ENCODE data around the gene DAW1.
A peak's percentile ranks its signal among the peaks of the same experiment; 100 is the strongest.

DAW1 gene

GRCh38 chr2:227884511-227884947 is 13.1 kb downstream of the DAW1 start:
- no peak overlapping the region for H3K27ac ChIP-seq (ENCODE audit: low read depth, low read length)
- no peaks in the 10 kb centered on the region for H3K79me2 ChIP-seq (ENCODE audit: control insufficient read depth, low read length)
- H3K4me3 ChIP-seq (ENCODE audit: low read length), result no peak overlapping the region
- H3K4me2 ChIP-seq (ENCODE audit: low read length), result no peak overlapping the region
- H3K9me3 ChIP-seq (ENCODE audit: control insufficient read depth, insufficient read depth, low read length), result no peaks in the 10 kb centered on the region
- no peaks in the 10 kb centered on the region for H3K27me3 ChIP-seq (ENCODE audit: control insufficient read depth, low read length)
- H3F3A ChIP-seq (ENCODE audit: control insufficient read depth, insufficient read depth), result no peaks in the 10 kb centered on the region
- no peaks in the 10 kb centered on the region for H4K20me1 ChIP-seq (ENCODE audit: control insufficient read depth, insufficient read depth, low read depth, low read length)
- no peaks in the 10 kb centered on the region for H3K4me1 ChIP-seq (ENCODE audit: control insufficient read depth, low read length)
- TF ChIP-seq, protein P1, sequence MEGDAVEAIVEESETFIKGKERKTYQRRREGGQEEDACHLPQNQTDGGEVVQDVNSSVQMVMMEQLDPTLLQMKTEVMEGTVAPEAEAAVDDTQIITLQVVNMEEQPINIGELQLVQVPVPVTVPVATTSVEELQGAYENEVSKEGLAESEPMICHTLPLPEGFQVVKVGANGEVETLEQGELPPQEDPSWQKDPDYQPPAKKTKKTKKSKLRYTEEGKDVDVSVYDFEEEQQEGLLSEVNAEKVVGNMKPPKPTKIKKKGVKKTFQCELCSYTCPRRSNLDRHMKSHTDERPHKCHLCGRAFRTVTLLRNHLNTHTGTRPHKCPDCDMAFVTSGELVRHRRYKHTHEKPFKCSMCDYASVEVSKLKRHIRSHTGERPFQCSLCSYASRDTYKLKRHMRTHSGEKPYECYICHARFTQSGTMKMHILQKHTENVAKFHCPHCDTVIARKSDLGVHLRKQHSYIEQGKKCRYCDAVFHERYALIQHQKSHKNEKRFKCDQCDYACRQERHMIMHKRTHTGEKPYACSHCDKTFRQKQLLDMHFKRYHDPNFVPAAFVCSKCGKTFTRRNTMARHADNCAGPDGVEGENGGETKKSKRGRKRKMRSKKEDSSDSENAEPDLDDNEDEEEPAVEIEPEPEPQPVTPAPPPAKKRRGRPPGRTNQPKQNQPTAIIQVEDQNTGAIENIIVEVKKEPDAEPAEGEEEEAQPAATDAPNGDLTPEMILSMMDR (IDR thresholded peaks at IDR 0.05; ENCODE audit: low read depth, low read length, poor library complexity, severe bottlenecking), result peak; percentile 98
- no peak for TF ChIP-seq EZH2phosphoT487 (IDR thresholded peaks at IDR 0.05; ENCODE audit: borderline replicate concordance, low read length)
- no peaks in the 10 kb centered on the region for H3K9me2 ChIP-seq (replicated peaks; ENCODE audit: control insufficient read depth, low read length)
- H3K36me3 ChIP-seq (ENCODE audit: control insufficient read depth, low read length), result no peaks in the 10 kb centered on the region

DNA sequence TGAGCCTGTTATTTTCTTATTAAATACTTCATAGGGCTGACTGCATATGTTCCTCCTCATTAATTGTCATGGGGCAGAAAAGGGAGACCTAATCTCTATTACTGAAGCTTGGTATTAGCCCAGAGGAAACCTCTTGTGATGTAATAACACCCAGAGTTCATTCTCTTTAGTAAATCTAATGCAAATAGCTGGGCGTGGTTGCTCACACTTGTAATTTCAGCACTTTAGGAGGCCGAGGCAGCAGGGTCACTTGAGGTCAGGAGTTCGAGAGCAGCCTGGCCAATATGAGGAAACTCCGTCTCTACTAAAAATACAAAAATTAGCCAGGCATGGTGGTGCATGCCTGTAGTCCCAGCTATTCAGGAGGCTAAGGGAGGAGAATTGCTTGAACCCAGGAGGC is 14.7 kb downstream of the DAW1 start:
- no peaks in the 10 kb centered on the region for H3K27me3 ChIP-seq (ENCODE audit: control insufficient read depth, low read length)
- no peaks in the 10 kb centered on the region for H4K20me1 ChIP-seq (ENCODE audit: control insufficient read depth, insufficient read depth, low read depth, low read length)
- TF ChIP-seq, protein P1 (IDR thresholded peaks at IDR 0.05; ENCODE audit: low read depth, low read length, poor library complexity, severe bottlenecking), result no peak
- TF ChIP-seq EZH2phosphoT487 (IDR thresholded peaks at IDR 0.05; ENCODE audit: borderline replicate concordance, low read length), result no peak
- no peaks in the 10 kb centered on the region for H3K79me2 ChIP-seq (ENCODE audit: control insufficient read depth, low read length)
- H3K9me2 ChIP-seq (replicated peaks; ENCODE audit: control insufficient read depth, low read length), result no peaks in the 10 kb centered on the region
- H3K4me1 ChIP-seq (ENCODE audit: control insufficient read depth, low read length), result no peaks in the 10 kb centered on the region
- no peaks in the 10 kb centered on the region for H3K36me3 ChIP-seq (ENCODE audit: control insufficient read depth, low read length)
- no peak overlapping the region for H3K4me2 ChIP-seq (ENCODE audit: low read length)
- H3K27ac ChIP-seq (ENCODE audit: low read depth, low read length), result no peak overlapping the region
- no peak overlapping the region for H3K4me3 ChIP-seq (ENCODE audit: low read length)
- no peaks in the 10 kb centered on the region for H3K9me3 ChIP-seq (ENCODE audit: control insufficient read depth, insufficient read depth, low read length)
- H3F3A ChIP-seq (ENCODE audit: control insufficient read depth, insufficient read depth), result no peaks in the 10 kb centered on the region

GRCh38 chr2:227888289-227888688 is 16.9 kb downstream of the DAW1 start:
- Histone ChIP-seq H3K4me2 (ENCODE audit: low read length) (no peak overlapping the region), H3K36me3 (ENCODE audit: control insufficient read depth, low read length) (no peaks in the 10 kb centered on the region), H3K9me2 (replicated peaks; ENCODE audit: control insufficient read depth, low read length) (no peaks in the 10 kb centered on the region), H3K27ac (ENCODE audit: low read depth, low read length) (no peak overlapping the region), H3K4me1 (ENCODE audit: control insufficient read depth, low read length) (no peaks in the 10 kb centered on the region), H3F3A (ENCODE audit: control insufficient read depth, insufficient read depth) (no peaks in the 10 kb centered on the region), H3K27me3 (ENCODE audit: control insufficient read depth, low read length) (no peaks in the 10 kb centered on the region), H4K20me1 (ENCODE audit: control insufficient read depth, insufficient read depth, low read depth, low read length) (no peaks in the 10 kb centered on the region), H3K9me3 (ENCODE audit: control insufficient read depth, insufficient read depth, low read length) (no peaks in the 10 kb centered on the region), H3K4me3 (ENCODE audit: low read length) (no peak overlapping the region), H3K79me2 (ENCODE audit: control insufficient read depth, low read length) (no peaks in the 10 kb centered on the region)
- TF ChIP-seq, protein P1 (IDR thresholded peaks at IDR 0.05; ENCODE audit: low read depth, low read length, poor library complexity, severe bottlenecking), result no peak
- TF ChIP-seq EZH2phosphoT487 (IDR thresholded peaks at IDR 0.05; ENCODE audit: borderline replicate concordance, low read length), result no peak

DNA sequence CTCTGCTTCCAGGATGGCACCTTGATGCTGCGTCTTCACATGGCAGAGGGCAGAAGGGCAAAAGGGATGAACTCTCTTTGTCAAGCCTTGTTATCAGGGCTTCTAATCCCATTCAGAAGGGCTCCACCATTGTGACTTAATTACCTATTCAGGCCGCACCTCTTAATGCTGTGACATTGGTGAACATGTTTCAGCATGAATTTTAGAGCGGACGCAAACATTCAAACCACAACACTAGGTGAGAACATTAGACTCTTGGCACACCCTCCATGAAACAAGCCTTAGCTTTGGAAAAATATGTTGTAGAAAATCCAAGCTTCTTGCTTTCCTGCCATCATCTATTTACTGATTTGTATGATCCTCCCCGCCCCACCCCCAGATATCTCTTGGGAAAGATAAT is 17.9 kb downstream of the DAW1 start:
- TF ChIP-seq, protein P1 (IDR thresholded peaks at IDR 0.05; ENCODE audit: low read depth, low read length, poor library complexity, severe bottlenecking), result no peak
- TF ChIP-seq EZH2phosphoT487 (IDR thresholded peaks at IDR 0.05; ENCODE audit: borderline replicate concordance, low read length), result no peak

More for the DNA sequence above, 17.9 kb downstream of the DAW1 start:
- H3K79me2 ChIP-seq (ENCODE audit: control insufficient read depth, low read length), result no peaks in the 10 kb centered on the region
- no peak overlapping the region for H3K4me2 ChIP-seq (ENCODE audit: low read length)
- no peaks in the 10 kb centered on the region for H3K9me3 ChIP-seq (ENCODE audit: control insufficient read depth, insufficient read depth, low read length)
- H4K20me1 ChIP-seq (ENCODE audit: control insufficient read depth, insufficient read depth, low read depth, low read length), result no peaks in the 10 kb centered on the region
- no peaks in the 10 kb centered on the region for H3K4me1 ChIP-seq (ENCODE audit: control insufficient read depth, low read length)
- H3K27ac ChIP-seq (ENCODE audit: low read depth, low read length), result no peak overlapping the region
- no peaks in the 10 kb centered on the region for H3K36me3 ChIP-seq (ENCODE audit: control insufficient read depth, low read length)
- no peaks in the 10 kb centered on the region for H3K9me2 ChIP-seq (replicated peaks; ENCODE audit: control insufficient read depth, low read length)
- no peaks in the 10 kb centered on the region for H3F3A ChIP-seq (ENCODE audit: control insufficient read depth, insufficient read depth)
- H3K27me3 ChIP-seq (ENCODE audit: control insufficient read depth, low read length), result no peaks in the 10 kb centered on the region
- no peak overlapping the region for H3K4me3 ChIP-seq (ENCODE audit: low read length)
